Activated T-helper 17 cell treated with anti-CD3 and anti-CD28 coated beads, Interleukin-2, amount 50 U/mL, for 72 hours (primary cell): ENCODE results near the gene KDM3B. TPM values are rescaled to one million over a fixed set of nuclear protein-coding genes. Genes with fewer than 3 reads are reported as not detected.
"Not testable (repeated sequence)": the region's sequence is repeated elsewhere in the genome, so short reads cannot be mapped to it uniquely, and the experiment has no call there.

Experiments used
- ATAC-seq: fragments of 150-1000 bp; cut with Tn5 transposase; replicated peaks from 2 replicates; pipeline ENCODE4 v1.10.0; 2021; ENCODE audit warnings: mild to moderate bottlenecking, moderate library complexity
- H3K27ac Mint-ChIP-seq: one replicate; pipeline ENCODE4 v1.8.0; 2022; ENCODE audit warnings: mixed read lengths
- H3K27me3 Mint-ChIP-seq: one replicate; pipeline ENCODE4 v1.8.0; 2022; ENCODE audit warnings: mixed read lengths
- H3K36me3 Mint-ChIP-seq: one replicate; pipeline ENCODE4 v1.8.0; 2022; ENCODE audit warnings: low read depth, mild to moderate bottlenecking, mixed read lengths
- H3K4me1 Mint-ChIP-seq: one replicate; pipeline ENCODE4 v1.8.0; 2022; ENCODE audit warnings: mixed read lengths
- H3K4me3 Mint-ChIP-seq: one replicate; pipeline ENCODE4 v1.8.0; 2022; ENCODE audit warnings: mild to moderate bottlenecking, mixed read lengths
- H3K9me3 Mint-ChIP-seq: one replicate; pipeline ENCODE4 v1.8.0; 2022; ENCODE audit warnings: mixed read lengths
- total RNA-seq, 2 donors: library from RNA; stranded (reverse); gene quantifications; one replicate each; pipeline ENCODE4 v1.2.3, GENCODE V29; 2022

KDM3B gene, protein sequence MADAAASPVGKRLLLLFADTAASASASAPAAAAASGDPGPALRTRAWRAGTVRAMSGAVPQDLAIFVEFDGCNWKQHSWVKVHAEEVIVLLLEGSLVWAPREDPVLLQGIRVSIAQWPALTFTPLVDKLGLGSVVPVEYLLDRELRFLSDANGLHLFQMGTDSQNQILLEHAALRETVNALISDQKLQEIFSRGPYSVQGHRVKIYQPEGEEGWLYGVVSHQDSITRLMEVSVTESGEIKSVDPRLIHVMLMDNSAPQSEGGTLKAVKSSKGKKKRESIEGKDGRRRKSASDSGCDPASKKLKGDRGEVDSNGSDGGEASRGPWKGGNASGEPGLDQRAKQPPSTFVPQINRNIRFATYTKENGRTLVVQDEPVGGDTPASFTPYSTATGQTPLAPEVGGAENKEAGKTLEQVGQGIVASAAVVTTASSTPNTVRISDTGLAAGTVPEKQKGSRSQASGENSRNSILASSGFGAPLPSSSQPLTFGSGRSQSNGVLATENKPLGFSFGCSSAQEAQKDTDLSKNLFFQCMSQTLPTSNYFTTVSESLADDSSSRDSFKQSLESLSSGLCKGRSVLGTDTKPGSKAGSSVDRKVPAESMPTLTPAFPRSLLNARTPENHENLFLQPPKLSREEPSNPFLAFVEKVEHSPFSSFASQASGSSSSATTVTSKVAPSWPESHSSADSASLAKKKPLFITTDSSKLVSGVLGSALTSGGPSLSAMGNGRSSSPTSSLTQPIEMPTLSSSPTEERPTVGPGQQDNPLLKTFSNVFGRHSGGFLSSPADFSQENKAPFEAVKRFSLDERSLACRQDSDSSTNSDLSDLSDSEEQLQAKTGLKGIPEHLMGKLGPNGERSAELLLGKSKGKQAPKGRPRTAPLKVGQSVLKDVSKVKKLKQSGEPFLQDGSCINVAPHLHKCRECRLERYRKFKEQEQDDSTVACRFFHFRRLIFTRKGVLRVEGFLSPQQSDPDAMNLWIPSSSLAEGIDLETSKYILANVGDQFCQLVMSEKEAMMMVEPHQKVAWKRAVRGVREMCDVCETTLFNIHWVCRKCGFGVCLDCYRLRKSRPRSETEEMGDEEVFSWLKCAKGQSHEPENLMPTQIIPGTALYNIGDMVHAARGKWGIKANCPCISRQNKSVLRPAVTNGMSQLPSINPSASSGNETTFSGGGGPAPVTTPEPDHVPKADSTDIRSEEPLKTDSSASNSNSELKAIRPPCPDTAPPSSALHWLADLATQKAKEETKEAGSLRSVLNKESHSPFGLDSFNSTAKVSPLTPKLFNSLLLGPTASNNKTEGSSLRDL (N-terminal part only)
- total RNA-seq = 10 to 100 TPM; 42.1 to 51.4 TPM

DNA sequence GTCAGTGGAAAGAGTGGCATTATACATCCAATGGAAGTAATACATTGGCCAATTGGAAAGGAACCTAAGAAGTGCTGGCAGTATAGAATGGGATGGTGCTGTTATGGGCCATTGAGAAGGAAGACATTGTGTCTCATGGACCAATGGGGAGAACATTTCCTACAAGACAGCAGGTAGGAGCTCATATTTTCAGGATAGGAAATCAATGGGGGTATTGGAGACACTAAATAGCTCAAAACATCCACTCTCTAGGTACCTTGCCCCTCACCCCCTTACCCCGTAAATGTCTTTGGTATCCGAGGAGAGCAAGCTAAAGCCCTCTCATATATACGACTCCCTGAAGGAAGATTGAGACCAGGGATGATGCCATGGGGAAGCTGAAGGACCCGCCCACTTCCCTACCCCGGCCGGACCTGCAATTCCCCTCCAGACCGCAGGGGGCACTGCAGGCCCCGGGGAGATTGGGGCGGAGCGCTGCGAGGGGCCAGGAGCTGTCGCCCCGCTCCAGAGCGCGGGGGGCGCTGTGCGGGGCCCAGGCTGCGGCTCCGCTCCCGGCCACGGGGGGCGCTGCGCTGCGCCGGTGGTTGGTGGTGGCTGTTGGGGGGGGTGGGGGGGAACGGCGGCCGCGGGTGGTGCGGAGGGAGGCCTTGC, at the start of gene KDM3B:
KDM3B (plus strand) TSS at position 615 of the 651 bp plus-strand sequence. CDS start 111 bp downstream, outside the sequence.
- H3K27me3 Mint-ChIP-seq = no peaks in the 10 kb centered on the region
- H3K27ac Mint-ChIP-seq = peak within 1 kb of the TSS; percentile 95
- ATAC-seq = peak; percentile 76
- H3K4me1 Mint-ChIP-seq = peaks cover 36% of the 10 kb centered on the region
- peaks cover 6% of the 10 kb centered on the region for H3K9me3 Mint-ChIP-seq
- H3K4me3 Mint-ChIP-seq = peak within 1 kb of the TSS; percentile 98
- peaks cover 30% of the 10 kb centered on the region for H3K36me3 Mint-ChIP-seq

DNA sequence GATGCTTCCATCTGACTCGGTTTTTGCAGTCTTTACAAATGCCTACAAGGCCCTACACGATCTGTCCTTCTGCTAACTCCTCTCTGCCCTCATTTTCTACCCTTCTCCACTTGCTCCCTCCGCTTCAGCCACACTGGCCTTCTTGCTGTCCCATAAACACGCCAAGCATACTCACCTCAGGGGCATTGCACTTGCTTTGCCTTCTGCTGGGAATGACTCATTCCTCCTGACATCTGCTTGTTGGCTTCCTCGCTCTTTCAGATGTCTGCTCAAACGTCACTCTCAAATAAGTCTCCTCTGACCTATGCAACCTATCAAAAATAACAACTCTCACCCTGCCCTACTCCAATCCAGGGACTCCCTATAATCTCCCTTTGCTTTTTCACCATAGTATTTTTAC, 49.1 kb upstream of the KDM3B start:
- no peaks in the 10 kb centered on the region for H3K4me1 Mint-ChIP-seq
- H3K27ac Mint-ChIP-seq = no peak overlapping the region
- peaks cover 7% of the 10 kb centered on the region for H3K9me3 Mint-ChIP-seq
- no peak overlapping the region for H3K4me3 Mint-ChIP-seq
- no peak for ATAC-seq
- no peaks in the 10 kb centered on the region for H3K36me3 Mint-ChIP-seq
- H3K27me3 Mint-ChIP-seq = no peaks in the 10 kb centered on the region

DNA sequence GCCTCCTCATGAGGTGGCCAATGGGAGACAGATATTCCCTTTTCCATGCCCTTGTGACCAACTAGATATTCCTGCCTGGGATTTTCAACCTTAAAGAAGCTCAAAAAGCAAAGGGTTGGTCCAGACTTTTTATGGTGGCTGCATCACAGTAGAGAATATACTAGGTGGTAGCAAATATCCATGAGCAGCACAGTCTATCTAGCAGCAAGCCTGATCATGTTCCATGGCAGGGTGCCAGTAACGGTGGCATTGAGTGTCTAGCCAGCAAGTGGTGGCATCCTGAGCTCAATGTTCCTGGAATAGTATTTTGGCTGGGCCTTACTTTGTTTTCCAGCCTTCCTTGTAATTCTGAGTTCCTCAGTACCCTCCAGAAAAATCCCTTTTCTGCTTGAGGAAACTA, 46.7 kb upstream of the KDM3B start:
- H3K36me3 Mint-ChIP-seq = no peaks in the 10 kb centered on the region
- no peaks in the 10 kb centered on the region for H3K27me3 Mint-ChIP-seq
- no peak for ATAC-seq
- H3K27ac Mint-ChIP-seq = no peak overlapping the region
- H3K9me3 Mint-ChIP-seq = no peaks in the 10 kb centered on the region
- H3K4me3 Mint-ChIP-seq = no peak overlapping the region
- H3K4me1 Mint-ChIP-seq = no peaks in the 10 kb centered on the region

DNA sequence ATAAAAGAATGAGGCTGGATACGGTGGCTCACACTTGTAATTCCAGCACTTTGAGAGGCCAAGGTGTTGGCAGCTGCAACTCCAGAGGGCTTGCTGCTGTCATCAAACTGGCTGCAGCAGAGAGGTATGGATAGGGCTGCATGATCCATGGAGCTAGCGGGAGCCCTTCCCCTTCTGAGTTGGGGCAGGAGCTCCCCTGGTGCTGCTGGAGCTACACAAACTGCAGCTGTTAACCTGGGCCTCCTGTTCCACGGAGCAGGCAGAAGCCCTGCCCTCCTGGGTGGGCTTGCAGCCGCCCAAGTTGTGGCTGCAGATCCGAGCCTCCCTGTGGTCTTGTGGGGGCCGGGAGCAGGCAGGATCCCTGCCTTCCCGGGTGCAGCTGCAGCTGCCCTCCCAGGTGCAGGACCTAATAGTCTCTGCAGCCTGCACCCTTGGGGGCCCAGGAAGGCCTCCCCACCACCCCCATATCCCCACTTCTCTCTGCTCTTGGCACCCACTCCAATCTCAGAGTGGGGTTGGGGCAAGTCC, 36.7 kb upstream of the KDM3B start:
- Mint-ChIP-seq H3K4me3 (no peak overlapping the region), H3K27ac (no peak overlapping the region), H3K4me1 (no peaks in the 10 kb centered on the region), H3K36me3 (no peaks in the 10 kb centered on the region), H3K9me3 (no peaks in the 10 kb centered on the region), H3K27me3 (no peaks in the 10 kb centered on the region)
- ATAC-seq = no peak

DNA sequence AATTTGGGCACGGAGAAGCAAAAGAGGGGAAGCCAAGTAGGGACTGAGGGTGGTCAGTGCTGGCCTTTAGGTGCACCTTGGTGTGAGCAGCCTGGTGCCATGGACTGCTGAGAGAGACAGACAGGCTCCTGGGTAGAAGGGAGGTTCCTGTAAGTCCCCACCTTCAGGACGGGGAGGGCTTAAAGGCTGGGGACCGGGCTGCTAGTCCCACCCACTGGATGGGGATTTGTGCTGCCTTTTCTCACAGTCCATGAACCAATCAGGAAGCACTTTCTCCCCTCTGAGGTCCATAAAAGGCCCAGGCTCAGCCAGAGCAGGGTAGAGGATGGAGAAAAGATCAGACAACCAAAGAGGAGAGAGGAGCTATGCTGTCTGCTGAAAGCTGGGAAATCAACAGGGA, 36.1 kb upstream of the KDM3B start:
- H3K4me3 Mint-ChIP-seq = no peak overlapping the region
- H3K36me3 Mint-ChIP-seq = no peaks in the 10 kb centered on the region
- ATAC-seq = no peak

DNA sequence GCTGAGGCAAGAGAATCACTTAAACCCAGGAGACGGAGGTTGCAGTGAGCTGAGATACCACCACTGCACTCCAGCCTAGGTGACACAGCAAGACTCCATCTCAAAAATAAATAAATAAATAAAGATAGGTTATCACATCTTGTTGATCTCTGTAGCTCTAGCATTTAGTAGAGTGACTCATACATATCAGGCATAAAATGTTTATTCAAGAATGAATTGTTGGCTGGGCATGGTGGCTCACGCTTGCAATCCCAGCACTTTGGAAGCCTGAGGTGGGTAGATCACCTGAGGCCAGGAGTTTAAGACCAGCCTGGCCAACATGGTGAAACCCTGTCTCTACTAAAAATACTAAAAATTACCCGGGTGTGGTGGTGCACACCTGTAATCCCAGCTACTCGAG, 34.3 kb upstream of the KDM3B start:
- not testable (repeated sequence) for H3K4me1 Mint-ChIP-seq, H3K4me3 Mint-ChIP-seq, H3K27ac Mint-ChIP-seq, H3K9me3 Mint-ChIP-seq, H3K36me3 Mint-ChIP-seq, ATAC-seq, H3K27me3 Mint-ChIP-seq

More for the DNA sequence above, 36.1 kb upstream of the KDM3B start:
- Mint-ChIP-seq H3K4me1 (no peaks in the 10 kb centered on the region), H3K27ac (no peak overlapping the region), H3K27me3 (no peaks in the 10 kb centered on the region), H3K9me3 (no peaks in the 10 kb centered on the region)

DNA sequence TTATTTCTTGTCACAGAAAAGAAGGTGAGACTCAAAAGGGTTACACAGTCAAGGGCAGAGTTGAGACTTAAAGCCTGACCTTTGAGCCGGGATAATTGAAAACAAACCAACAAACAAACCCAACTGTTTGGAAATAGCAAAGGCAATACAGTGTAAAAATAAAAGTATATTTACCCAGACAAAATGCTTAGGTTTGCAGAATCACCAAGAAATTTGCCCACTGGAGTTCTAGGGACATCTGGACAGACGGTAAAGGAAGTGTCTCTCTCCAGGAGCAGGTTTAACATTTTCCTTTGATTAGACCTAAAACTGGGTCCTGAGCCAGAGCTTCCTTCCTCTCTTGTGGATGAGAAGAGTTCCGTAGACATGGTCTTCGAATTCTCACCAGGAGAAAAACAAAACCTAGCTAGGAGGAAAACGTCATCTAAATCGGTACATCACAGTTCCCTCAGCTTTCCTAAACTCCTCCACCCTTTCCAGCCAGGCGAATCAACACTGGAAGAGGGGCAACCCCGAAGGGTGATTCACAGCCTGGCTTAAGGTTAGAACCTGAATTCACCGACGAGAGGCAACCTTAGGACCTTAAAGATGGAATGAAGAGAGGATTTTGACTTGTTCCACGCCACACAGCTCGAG, 21.6 kb upstream of the KDM3B start:
- peak; percentile 7 for ATAC-seq
- peak overlapping the region; percentile 66 for H3K27ac Mint-ChIP-seq
- peak overlapping the region; percentile 96 for H3K4me3 Mint-ChIP-seq
- no peaks in the 10 kb centered on the region for H3K27me3 Mint-ChIP-seq
- H3K4me1 Mint-ChIP-seq = peaks cover 10% of the 10 kb centered on the region
- H3K36me3 Mint-ChIP-seq = no peaks in the 10 kb centered on the region
- no peaks in the 10 kb centered on the region for H3K9me3 Mint-ChIP-seq

DNA sequence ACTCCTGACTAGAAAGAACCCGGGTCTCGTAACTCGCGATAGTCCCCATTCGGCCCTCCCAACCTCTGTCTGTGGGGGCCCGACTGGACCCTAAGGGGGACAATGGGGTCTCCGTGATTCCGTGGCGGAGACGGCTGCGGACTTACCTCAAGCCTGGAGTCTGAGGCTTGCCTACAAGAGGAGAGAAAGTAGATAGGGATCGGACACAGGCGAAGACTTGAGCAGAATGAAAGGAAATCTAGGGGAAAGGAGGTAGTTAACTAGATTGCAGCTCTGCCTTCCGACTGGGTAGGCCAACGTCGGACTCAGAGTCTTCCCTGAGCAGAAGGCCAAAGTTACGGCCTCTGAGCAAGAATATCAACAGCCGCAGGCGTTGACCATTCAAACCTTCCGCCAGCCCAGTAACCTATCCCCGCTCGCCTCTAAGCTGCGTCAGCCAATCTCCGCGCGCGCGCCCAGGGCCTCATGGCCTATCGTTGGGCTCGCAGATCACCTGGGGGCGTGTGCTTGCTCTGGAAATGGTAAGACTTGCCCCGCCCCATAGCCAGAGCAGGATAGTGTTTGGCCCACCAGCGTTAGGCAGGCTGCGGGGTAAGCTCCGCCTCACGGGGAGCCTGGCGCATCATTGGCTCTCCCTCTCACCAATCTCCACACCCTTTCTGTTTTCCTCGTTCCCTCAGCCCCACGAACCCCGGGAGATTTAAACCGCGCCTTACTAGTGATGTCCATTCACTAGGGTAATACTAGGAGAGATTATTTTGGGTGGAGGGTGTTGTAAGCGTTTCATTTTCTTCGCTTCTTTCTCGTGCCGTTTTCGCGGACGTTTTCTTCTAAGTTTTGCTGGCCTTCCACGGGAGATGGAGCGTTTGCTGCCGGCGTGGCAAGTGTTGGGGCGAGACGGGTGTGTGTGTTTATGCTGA, 20.8 kb upstream of the KDM3B start, which contains the start of gene CDC25C:
CDC25C (minus strand) TSS at position 356 of the 920 bp plus-strand sequence. CDS start 624 bp downstream, outside the sequence.
- no peaks in the 10 kb centered on the region for H3K9me3 Mint-ChIP-seq
- peak within 1 kb of the TSS; percentile 66 for H3K27ac Mint-ChIP-seq
- peak; percentile 99 for ATAC-seq
- H3K27me3 Mint-ChIP-seq = no peaks in the 10 kb centered on the region
- H3K4me1 Mint-ChIP-seq = peaks cover 10% of the 10 kb centered on the region
- no peaks in the 10 kb centered on the region for H3K36me3 Mint-ChIP-seq
- peak within 1 kb of the TSS; percentile 96 for H3K4me3 Mint-ChIP-seq

DNA sequence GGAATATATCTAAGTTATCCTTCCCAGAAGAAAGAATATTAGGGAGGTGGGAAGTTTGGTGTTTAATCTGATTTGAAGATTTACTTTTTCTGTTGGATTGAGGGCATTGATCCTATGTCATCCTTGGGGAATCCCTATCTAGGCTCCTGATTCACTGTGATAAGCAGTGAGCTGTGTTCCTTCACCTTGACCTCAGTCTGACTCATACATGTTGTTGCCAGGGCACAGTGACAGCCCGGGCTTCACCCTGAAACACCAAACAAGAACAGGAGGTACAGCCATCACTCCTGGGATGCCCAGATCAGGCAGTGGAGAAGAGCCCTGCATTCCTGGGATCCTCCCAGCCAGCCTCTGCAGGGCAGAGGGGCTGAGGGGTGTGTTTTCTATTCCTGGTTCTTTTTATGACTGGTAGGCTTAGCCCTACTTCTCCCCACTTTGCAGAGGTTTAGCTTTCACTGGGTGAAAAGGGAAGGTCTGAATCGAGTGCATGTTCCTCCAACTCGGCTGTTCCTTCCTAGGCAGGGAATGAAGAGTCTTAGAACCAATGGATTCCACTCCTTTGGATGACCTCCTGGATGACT, 17.5 kb upstream of the KDM3B start:
- no peaks in the 10 kb centered on the region for H3K27me3 Mint-ChIP-seq
- peak overlapping the region; percentile 30 for H3K27ac Mint-ChIP-seq
- H3K36me3 Mint-ChIP-seq = peaks cover 9% of the 10 kb centered on the region
- no peaks in the 10 kb centered on the region for H3K9me3 Mint-ChIP-seq
- H3K4me3 Mint-ChIP-seq = peak overlapping the region; percentile 17
- peaks cover 14% of the 10 kb centered on the region for H3K4me1 Mint-ChIP-seq
- ATAC-seq = no peak

DNA sequence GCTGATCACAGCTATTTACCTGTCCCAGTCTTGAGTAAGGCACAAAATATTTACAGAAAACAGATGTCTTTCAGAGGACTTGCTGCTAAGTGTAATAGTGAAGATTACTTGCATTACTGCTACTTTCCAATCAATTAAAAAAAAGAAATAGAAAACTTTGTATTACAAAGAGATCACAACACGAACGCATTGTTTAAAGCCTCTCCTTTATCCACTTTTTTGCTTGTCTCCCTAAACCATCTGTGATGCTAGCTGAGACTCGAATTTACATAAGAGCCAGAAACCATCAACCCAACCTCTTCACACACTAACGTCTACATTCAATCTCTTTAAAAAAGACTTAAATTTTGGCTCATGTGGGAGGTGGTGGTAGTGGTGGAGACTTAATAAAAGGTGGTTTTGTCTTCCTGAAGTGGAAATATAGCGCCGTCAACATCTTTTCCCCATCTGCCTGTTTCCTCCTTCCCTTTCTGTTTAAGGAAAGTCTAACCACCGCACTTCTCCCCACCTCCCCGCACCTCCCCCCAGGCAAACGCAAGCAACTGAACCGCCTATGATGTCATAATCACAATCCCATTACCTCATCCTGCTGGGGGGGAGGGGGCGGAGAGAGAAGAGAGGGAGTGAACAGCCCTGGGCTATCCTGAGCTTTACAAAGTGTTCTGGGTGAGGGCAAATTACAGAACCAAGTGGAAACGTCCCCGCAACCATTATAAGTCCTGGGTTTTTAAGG, 15.4 kb upstream of the KDM3B start:
- peak; percentile 30 for ATAC-seq
- peak overlapping the region; percentile 97 for H3K27ac Mint-ChIP-seq
- H3K4me3 Mint-ChIP-seq = peak overlapping the region; percentile 83
- no peaks in the 10 kb centered on the region for H3K9me3 Mint-ChIP-seq
- peaks cover 27% of the 10 kb centered on the region for H3K36me3 Mint-ChIP-seq
- H3K27me3 Mint-ChIP-seq = no peaks in the 10 kb centered on the region
- peaks cover 19% of the 10 kb centered on the region for H3K4me1 Mint-ChIP-seq

DNA sequence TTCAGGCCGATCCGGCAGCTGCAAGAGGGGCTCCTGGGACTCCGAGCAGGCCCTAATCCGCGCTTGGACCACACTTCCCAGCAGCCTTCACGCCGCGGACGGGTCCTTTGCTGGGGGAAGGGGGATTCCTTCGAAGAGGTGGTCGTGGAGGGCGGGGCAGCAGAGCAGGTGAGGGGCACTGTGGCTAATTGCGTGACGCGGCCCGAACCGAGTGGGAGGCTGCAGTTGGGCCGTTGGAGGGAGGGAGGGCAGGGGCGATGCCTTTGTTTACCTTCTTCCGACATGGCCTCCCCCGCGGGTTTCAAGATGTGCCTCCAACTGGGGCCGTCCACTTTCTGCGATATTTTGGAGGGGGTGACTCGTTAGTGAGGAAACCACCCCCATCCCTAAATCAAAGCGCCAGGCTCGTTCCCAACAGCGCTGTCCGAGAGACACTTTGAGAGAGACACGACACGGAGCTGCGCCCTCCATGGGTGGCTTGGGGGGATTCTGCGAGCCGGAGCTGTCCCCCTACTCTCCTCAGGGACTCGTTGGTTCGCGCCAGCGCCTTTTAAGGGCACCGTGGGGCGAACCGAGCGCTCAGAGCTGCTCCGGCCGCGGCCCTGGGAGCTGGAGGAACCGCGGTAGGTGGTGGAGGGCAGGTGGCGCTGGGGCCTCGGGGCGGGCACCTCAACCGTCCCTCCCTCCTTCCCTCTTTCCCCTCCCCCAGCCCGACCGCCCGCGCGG, 14.6 kb upstream of the KDM3B start, which contains the start of gene FAM53C:
FAM53C (plus strand) TSS at position 582 of the 726 bp plus-strand sequence. CDS start 3,070 bp downstream, outside the sequence.
- Mint-ChIP-seq H3K4me3 (peak within 1 kb of the TSS; percentile 83), H3K36me3 (peaks cover 34% of the 10 kb centered on the region), H3K27ac (peak within 1 kb of the TSS; percentile 97)

More for the DNA sequence above, 14.6 kb upstream of the KDM3B start, which contains the start of gene FAM53C:
- ATAC-seq = peak; percentile 88
- Mint-ChIP-seq H3K9me3 (no peaks in the 10 kb centered on the region), H3K4me1 (peaks cover 18% of the 10 kb centered on the region), H3K27me3 (no peaks in the 10 kb centered on the region)
